Astrocyte of the cerebellum (primary cell): ENCODE results near the gene ZNF808.
"Not testable (repeated sequence)": the region's sequence is repeated elsewhere in the genome, so short reads cannot be mapped to it uniquely, and the experiment has no call there.

Experiments used
- DNase-seq: peaks from one replicate; pipeline ENCODE4 v3.0.0-alpha.2; 2011; ENCODE audit warnings: low read depth
- H3K4me3 ChIP-seq: 2 replicates; pipeline ENCODE4 v1.5.1; 2011; ENCODE audit warnings: mild to moderate bottlenecking, low read depth, low read length, moderate library complexity
- CTCF ChIP-seq: IDR thresholded peaks from 2 replicates; pipeline ENCODE4 v1.5.1; 2012; ENCODE audit warnings: low read length, low read depth, moderate library complexity, mild to moderate bottlenecking; ENCODE audit errors: missing control alignments
- in situ Hi-C: cut with HindIII; loops from 2 replicates; pipeline ENCODE4 v1.10.0; 2017; ENCODE audit warnings: low sequenced_read_pairs

ZNF808 gene

GRCh38 chr19:52498571-52498970 lies 28.9 kb upstream of the ZNF808 start:
- no peak overlapping the region for H3K4me3 ChIP-seq
- no peak for TF ChIP-seq CTCF
- no peak for DNase-seq
- in situ Hi-C loops: no loop called here

- in situ Hi-C loops, H3K4me3 ChIP-seq, DNase-seq: not testable (repeated sequence)
Measured at GRCh38 chr19:52500474-52500873, 27.0 kb upstream of the ZNF808 start.

GRCh38 chr19:52500991-52501390 lies 26.5 kb upstream of the ZNF808 start:
- in situ Hi-C loops: not testable (repeated sequence)

GRCh38 chr19:52507266-52507665 lies 20.2 kb upstream of the ZNF808 start:
- in situ Hi-C loops: no loop called here
- TF ChIP-seq CTCF: no peak
- no peak overlapping the region for H3K4me3 ChIP-seq
- no peak for DNase-seq

More at GRCh38 chr19:52500991-52501390, 26.5 kb upstream of the ZNF808 start:
- not testable (repeated sequence) for H3K4me3 ChIP-seq, DNase-seq

- no peak for DNase-seq
- no peak for TF ChIP-seq CTCF
- H3K4me3 ChIP-seq: no peak overlapping the region
- in situ Hi-C loops: no loop called here
Measured at GRCh38 chr19:52516191-52516590, 11.3 kb upstream of the ZNF808 start.

- DNase-seq: no peak
- in situ Hi-C loops: no loop called here
- no peak overlapping the region for H3K4me3 ChIP-seq
- no peak for TF ChIP-seq CTCF
Measured at GRCh38 chr19:52518646-52519045, 8.8 kb upstream of the ZNF808 start.

- H3K4me3 ChIP-seq, DNase-seq, in situ Hi-C loops: not testable (repeated sequence)
Measured at GRCh38 chr19:52519175-52519574, 8.3 kb upstream of the ZNF808 start.

GRCh38 chr19:52520013-52520412 lies 7.5 kb upstream of the ZNF808 start:
- no peak for DNase-seq
- in situ Hi-C loops: no loop called here
- no peak for TF ChIP-seq CTCF
- no peak overlapping the region for H3K4me3 ChIP-seq
